Urothelium cell line (cell line): ENCODE results near the gene ARAP3.

Experiments used
- DNase-seq: peaks from one replicate; pipeline ENCODE4 v3.0.0; 2011; ENCODE audit warnings: low spot score, mixed read lengths
- FAIRE-seq: peaks from 2 replicates; lab custom pipeline; 2011; peaks lifted over from hg19 to GRCh38; lab: Jason Lieb, UNC

Gene ARAP3

DNA sequence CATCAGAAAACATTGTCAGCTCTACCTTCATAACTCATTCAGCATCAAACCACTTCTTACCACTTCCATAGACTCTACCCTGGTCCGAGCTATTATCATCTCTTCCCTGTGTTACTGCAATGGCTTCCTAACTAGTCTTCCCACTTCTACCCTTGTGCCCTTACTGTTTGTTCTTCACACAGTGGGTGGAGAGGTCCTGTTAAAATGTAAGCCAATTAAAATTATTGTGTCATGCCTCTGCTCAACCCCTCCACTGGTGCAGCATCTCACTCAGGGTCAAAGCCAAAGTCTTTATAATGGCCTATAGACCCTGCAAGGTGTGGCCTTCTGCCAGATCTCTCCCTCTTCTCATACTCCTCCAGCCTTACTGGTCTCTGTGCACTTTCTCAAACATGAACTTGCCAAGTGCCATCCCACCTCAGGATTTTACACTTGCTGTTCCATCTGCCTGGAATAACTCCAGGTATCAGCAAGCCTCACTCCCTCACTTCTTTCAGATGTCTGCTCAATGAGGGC, 22.8 kb upstream of the ARAP3 start:
- DNase-seq (no peak), FAIRE-seq (no peak)

DNA sequence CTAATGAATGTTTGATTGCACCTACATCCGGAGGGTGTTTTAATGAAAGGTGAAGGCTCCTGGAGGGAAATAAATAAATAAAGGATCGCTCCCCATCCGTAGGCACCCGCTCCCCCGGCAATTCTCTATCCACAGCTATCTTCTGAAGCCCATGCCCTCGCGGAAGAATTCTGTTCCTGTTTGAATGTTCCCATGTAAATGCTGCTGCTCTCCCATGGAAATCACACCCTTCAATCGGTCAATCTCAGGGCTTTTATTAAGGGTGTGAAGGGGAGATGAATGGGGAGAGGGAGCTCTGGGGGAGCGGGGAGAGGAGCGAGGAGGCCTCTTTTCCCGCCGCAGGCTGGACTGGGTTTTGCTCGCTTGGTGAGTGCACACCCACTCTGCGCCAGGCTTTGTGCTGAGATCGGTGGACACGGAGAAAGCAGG, 21.1 kb upstream of the ARAP3 start:
- no peak for FAIRE-seq
- no peak for DNase-seq

- no peak for DNase-seq
- no peak for FAIRE-seq
Measured at GRCh38 chr5:141701360-141702119, 19.5 kb upstream of the ARAP3 start.

DNA sequence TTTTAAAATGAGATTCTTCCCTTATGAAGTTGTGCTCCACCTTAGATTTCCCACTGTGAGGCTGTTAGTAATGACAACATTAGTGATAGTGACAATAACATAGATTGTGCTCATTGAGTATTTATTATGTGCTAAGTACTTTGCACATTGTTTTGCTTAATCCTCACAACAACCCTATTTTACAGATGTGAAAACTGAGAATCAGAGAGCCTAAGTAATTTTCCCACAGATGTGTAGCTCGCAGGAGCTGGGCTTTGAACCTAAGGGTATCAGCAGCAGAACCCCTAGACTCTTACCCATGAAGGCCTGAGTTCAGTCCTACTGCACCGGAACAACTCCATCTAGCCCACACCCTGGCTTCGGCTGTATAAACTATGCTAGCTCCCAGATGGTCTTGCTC, 15.6 kb upstream of the ARAP3 start:
- DNase-seq = no peak

GRCh38 chr5:141696431-141696830, 14.4 kb upstream of the ARAP3 start:
- no peak for DNase-seq
- FAIRE-seq = no peak

More for the DNA sequence above, 15.6 kb upstream of the ARAP3 start:
- no peak for FAIRE-seq

DNA sequence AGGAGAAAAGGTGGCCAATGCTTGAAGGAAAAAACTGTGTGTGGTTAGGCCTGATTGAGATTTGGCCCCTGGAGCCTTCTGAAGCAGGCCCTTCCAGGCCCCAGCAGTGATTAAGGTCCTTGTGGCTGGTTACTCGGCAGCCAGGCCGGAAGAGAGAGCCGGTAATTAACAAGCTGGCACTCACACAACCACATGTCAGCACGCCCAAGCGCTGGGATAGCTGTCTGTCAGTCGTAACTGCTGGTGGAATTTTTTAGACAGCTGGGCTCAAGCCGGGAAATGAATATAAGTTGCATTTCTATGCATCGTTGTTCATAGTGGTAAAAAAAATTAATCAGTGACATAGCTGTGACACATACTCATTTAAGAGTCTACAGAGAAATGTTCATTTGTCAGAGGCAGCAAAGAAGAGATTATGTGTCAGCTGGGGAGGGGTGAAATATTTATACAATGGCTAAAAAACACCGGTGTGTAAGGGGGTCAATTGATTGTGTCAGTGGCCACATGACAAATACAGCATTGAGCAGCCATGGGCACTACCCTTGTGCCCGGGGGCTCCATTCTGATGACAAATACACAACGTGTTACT, 13.7 kb upstream of the ARAP3 start:
- no peak for DNase-seq
- FAIRE-seq = no peak

GRCh38 chr5:141694479-141694878, 12.4 kb upstream of the ARAP3 start:
- FAIRE-seq (no peak), DNase-seq (no peak)

- FAIRE-seq (no peak), DNase-seq (peak; percentile 46)
Measured at GRCh38 chr5:141692919-141693725, 11.1 kb upstream of the ARAP3 start.

DNA sequence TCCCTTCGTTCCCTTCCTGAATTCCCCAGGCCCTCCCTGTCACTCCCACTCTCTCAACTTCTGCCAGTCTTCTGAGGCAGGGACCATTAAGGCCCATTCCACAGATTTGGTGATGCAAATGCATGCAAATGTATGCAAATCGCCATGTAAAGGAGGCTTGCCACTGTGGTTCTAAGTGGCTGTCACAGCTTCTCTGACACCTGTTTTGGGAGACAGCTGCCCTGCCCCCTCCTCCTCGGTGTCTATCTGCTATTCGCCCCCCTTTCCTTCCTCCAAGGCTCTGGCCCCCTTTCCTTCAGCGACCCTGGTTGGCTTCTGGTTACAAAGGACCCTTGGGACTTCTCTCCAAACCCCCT, 10.5 kb upstream of the ARAP3 start:
- no peak for FAIRE-seq
- no peak for DNase-seq

DNA sequence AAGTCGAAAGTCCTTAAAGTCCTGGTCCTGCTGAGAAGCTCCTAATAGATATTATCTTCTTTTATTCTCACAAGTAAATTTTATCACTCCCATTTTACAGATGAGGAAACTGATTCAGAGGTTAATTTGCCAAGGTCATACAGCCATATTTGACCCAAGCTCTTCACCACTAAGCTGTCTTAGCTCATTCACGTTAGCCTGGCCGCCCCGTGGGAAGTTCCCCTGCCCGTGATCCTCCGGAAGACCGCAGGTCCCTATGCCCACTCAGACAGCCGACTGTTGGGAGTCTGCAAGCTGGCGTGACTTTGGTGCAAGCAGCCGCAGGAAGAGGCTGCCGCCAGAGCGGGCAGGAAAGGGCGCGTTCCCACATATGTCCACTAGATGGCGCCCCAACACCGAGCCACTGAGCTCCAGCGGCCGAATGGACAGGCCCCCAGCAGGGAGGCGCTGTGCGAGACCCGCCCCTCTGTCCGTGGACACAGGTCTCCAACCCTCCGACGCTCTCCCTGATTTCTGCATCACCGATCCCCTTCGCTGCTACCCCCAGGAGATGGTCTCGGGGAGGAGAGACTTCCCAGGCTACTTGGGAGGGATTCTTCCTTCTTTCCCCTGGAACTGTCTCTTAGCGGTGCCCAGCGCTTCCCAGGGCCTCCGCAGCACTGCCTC, 10.0 kb upstream of the ARAP3 start:
- FAIRE-seq (no peak), DNase-seq (peak; percentile 82)

DNA sequence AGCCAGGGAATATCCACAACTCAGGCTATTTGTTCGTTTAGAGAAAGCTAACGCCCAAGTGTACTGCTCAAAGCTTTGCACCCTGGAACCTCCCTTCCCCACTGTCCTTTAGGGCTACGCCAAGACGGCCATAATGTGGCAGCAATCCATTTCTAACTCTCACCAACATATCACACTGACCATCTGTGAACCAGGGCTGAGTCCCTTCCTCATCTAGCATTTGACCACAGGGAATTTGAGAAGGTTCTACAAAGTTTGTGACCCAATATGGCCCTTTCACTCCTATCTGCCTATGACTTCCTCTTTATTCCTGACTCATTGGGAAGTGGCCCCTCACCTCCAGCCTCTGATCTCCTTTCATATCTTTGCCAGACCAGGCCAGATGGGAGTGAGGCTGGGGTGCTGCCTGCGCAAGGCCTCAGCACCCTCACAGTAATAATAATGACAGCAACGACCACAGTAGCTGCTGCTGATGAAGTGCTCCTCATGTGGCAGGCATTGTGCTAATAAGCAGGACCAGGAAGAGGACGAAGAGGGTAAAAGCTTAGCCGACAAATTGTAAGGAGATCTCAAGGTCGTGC, 9.3 kb upstream of the ARAP3 start:
- DNase-seq = no peak
- FAIRE-seq = no peak

DNA sequence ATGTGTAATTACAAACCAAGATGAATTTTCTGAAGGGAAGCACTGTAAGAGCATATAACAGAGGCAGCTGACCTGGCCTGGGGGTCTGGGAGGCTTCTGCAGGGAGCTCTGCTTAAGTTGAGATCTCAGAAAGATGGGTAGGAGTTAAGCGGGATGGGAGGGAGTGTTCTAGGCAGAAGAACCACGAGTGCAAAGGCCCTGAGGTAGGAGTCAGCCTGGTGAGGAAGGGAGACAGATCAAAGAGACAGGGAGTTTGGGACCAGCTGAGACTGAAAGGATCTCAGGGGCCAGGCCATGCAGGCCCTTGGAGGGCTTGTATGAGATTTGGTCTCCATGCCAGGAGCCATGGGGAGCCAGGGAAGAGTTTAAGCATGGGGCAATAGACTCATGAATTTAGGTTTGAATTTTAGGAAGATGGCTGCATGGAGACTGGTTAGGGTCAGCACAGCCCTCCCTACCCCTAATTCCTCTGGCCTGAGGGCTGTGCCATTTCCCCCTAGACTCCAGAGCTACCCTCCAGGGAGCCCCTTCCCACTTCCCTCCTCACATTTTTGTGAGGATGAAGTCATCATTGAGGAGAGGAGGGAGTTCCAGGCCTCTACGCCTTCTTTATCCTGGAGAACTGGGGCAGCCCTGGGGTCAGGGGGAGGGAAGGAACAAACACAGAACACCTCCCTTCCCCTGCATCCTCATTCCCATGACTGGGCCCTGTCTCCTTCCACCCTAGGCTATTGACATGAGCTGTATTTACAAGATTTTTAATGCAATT, 4.8 kb upstream of the ARAP3 start:
- no peak for DNase-seq
- no peak for FAIRE-seq

GRCh38 chr5:141685591-141685990, 3.6 kb upstream of the ARAP3 start:
- FAIRE-seq (no peak), DNase-seq (no peak)

GRCh38 chr5:141683596-141684141, 1.6 kb upstream of the ARAP3 start:
- no peak for DNase-seq
- no peak for FAIRE-seq

DNA sequence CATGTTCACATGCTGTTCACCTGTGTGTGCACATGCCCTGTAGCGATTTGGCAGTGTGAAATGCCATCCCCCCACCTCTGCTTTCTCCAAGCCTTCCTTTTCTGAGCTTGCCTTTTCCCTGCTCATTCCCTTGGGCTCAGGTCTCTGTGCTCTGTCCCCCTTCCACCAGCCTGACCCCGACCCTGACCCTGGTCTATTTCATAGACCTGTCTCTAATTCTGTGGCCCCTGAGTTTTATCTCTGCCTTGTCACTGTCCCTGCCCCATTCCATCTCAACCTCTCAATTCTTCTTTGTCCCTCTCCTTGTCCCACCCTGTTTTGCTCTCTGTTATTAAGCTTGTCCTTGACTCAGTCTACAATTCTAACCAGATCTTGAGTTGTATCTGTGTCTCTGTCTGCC, 735 bp downstream of the ARAP3 start:
- no peak for FAIRE-seq

DNA sequence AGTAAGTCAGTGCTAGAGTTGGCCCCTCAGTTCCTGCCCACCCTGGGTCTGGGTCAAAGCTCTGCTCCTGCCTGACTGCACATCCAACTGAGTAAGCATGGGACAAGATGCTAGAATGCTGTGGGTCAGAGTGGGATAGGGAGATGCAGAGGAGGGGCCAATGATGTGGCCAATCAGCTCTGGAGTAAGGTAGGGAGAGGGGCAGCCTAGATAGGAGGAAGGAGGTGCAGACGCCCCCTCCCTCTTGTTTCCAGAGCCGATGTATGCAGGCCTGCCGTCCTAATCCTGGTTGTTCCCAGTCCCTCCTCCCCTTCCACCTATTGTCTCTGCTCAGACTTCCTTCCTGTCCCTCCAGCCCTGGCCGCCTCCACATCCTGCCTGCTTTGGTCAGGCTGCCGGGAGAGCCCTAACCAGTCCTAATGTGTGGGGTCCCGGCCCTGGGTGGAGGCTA, 1.3 kb downstream of the ARAP3 start:
- DNase-seq (peak; percentile 62), FAIRE-seq (no peak)

More for the DNA sequence above, 735 bp downstream of the ARAP3 start:
- DNase-seq = no peak

- no peak for DNase-seq
- FAIRE-seq = no peak
Measured at GRCh38 chr5:141680178-141680577, 1.9 kb downstream of the ARAP3 start.

GRCh38 chr5:141677415-141677814, 4.6 kb downstream of the ARAP3 start:
- DNase-seq = no peak

DNA sequence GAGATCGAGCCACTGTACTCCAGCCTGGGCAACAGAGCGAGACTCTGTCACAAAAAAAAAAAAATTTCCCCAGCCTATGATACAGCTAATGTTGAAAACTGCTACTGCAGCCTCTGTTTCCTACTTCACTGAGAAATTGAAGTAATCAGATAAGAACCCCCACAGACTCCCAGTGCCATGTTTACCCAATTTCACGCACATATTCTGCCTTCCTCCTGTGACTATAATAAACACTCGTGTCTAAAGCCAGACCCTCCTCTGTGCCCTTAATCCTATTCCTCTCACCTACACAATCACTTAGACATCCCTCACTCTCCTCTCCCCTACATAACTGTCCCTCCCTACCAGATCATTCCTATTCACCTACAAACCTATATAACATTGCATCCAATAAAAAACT, 6.4 kb downstream of the ARAP3 start:
- no peak for DNase-seq
- no peak for FAIRE-seq

More at GRCh38 chr5:141677415-141677814, 4.6 kb downstream of the ARAP3 start:
- no peak for FAIRE-seq

DNA sequence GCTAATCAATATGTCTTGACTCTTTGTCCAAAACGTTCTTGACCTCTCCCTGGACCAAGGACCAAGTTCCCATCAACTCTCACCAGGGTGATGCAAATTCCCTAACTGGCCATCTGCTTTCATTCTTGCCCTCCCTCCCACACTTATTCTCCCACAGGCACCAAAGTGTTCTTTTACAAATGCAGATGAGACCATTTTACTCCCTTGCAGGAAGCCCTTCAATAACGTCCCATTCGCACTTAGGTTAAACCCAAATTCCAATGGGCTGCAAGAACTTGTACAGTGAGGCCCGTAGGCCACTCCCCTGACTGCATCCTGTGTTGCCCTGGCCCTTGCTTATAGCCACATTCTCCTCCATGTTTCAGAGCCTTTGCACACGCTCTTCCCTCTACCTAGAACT, 7.3 kb downstream of the ARAP3 start:
- no peak for DNase-seq
- no peak for FAIRE-seq
